NCI-H1436 treated with DMSO at 0.1 percent for 48 hours (cell line): ENCODE measurements around the gene STRIP2.
"Not testable (repeated sequence)": the region's sequence is repeated elsewhere in the genome, so short reads cannot be mapped to it uniquely, and the experiment has no call there.

Source experiments
- DNase-seq: peaks from one replicate; lab custom pipeline; 2025; lab: John Stamatoyannopoulos, UW

STRIP2 gene

DNA sequence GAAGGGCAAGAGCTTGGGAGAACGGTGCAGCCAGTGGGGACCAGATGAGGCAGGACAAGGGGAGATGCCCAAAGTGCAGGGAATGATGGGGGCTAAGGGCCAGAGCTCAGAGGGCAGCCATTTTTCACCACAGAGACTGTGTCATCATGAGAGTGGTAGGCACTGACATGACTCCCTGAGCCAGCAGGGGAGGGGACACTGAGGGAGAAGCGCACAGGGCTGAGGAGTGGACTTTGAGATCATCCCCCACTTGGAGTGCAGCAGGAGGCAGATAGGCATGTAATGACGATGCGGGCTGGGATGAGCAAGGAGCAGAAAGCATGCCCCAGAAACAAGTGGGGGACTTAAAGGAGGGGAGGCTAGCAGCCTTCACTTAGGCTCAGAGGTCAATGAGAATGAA is 62.9 kb downstream of the STRIP2 start:
- no peak for DNase-seq

DNA sequence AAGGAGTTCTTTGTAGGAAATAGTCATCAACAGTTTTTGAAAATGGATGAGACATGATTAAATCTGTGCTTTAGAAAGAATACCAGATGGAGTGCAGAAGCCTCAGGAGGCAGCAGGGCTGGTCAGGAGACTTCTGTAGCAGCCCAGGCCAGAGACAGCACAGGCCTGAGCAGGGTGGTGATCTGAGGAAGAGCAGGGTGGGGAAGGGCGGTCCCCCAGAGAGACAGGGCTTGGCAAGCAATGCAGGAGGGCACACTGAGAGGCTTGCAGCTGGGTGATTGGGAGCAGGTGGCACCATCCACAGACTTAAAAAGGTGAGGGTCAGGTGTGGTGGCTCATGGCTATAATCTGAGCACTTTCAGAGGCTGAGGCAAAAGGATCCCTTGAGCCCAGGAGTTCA is 63.8 kb downstream of the STRIP2 start:
- no peak for DNase-seq

DNA sequence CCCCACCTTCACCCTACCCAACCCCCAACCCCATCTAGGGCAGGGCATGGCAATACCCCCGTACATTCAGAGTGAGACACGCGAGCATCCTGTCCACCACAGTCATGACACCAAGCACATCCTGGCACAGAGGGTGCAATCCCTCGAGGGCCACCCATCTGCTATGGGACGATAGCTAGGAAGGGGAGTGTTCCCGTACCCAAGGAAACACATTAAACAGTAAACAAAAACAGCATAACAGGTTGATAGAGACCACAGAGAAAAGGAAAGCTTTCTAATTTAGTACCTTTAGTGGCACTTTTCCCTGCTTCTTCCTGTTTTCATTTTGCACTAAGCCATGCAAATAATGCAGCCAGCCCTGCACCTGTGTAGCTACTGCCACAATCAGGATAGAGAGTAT is 65.8 kb downstream of the STRIP2 start:
- no peak for DNase-seq

DNA sequence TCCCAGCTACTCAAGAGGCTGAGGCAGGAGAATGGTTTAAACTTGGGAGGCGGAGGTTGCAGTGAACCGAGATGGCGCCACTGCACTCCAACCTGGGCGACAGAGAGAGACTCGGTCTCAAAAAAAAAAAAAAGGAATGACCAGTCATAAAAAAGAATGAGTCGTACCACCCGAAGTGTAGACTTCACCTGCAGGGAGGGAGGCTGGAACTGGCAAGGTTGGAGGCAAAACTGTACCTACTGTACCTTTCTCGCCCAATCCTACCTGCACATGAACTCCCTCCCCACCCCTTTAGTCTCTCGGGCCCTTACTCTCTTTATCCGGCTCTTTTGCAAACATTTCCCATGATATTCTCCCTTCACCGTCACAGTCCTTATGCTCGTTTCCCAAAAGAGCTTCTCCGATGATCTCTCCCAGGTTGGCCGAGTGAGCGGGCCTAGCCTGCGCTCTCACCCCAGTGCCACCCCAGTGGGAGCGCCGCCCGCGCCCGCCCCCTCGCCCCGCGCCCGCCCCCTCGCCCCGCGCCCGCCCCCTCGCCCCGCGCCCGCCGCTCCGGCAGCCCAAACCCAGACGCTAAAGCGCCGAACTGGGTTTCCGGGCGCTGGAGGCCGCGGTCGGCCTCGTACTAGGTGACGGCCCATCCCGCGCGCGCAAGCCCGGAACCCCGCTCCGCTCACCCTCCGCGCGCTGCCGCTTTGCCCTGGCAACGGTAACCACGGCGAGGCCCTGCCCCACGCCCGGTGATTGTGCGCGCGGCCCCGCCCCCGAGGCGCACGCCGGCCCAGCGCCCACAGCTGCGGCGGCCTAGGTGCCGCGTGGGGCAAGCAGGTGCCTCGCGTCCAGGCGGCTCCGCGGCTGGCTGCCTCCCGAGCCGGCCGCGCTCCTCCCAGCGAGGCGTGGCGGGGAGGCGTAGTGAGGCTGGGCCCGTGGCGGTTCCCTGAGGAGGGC is 67.8 kb downstream of the STRIP2 start, which contains the start of gene SMKR1:
SMKR1 (plus strand) TSS at position 772 of the 948 bp plus-strand sequence. CDS start 294 bp downstream, outside the sequence.
- peak; percentile 17 for DNase-seq

DNA sequence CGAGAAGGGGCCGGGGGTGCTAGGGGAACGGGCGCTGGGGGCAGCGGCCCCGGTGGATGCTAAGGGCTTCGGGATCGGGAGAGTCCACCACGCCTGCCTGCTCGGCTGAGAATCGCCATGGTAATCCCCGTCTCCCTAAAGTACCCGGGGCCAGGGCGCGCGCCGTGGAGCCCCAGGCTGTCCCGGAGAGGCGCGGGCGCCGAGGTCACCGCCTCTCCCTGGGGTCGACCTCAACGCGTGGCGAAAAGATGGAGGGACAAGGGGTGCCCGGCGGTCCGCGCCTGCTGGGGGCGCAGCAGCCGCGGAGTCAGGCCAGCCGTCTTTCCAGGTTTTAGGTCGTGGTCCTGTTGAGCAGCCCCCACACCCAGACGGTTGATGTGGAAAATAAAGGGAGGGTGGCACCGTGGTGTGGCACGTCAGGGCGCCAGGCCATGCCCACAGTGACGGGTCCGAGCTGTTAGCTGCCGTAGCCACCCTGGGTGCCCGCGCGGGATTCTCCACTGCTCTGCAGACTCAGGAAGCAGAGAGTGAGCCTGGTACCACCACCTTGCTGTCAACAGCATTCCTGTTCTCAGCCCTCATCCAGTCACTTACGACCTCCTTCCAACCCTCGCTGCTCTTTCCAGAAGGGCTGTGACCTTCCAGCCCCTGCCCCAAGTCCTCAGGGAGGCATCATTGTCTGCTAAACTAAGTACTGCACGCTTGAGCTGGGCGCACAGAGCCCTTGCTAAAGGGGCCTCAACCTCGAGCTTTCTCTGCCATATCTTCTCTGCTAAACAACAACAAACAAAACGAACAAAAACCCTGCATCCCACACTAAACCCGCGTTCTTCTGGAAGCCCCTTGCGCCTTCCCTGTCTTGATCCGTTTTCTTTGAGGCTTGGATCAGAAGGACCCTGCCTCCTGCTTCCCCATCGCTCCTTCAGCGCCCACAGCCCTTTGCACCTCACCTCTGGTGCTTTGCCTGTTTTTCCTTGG is 68.8 kb downstream of the STRIP2 start:
- no peak for DNase-seq

DNA sequence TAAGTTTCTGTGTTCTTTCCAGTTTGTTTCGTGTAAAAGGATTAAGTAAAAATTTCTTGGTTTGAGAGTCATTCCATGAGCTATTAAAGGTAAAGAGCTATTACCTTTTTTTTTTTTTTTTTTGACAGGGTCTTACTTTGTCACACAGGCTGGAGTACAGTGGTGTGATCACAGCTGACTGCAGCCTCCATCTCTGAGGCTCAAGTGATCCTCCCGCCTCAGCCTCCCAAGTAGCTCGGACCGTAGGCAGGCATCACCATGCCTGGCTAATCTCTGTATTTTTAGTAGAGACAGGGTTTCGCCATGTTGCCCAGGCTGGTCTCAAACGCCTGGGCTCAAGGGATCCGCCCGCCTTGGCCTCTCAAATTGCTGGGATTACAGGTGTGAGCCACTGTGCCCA is 69.5 kb downstream of the STRIP2 start:
- no peak for DNase-seq

DNA sequence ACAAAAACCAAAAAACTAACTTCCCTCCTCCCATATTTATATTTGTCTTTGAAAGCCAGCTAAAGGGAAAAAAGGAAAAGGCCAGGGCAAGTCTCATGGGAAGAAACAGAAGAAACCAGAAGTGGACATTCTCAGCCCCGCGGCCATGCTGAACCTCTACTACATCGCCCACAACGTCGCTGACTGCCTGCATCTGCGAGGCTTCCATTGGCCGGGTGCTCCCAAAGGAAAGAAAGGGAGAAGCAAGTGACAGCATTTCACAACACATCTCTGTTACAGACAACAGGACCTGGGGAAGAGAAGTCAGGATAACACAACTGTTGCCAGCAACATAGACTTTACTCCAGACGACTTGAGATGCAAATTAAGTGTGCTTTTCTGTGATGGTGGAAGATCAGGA is 78.0 kb downstream of the STRIP2 start:
- no peak for DNase-seq

DNA sequence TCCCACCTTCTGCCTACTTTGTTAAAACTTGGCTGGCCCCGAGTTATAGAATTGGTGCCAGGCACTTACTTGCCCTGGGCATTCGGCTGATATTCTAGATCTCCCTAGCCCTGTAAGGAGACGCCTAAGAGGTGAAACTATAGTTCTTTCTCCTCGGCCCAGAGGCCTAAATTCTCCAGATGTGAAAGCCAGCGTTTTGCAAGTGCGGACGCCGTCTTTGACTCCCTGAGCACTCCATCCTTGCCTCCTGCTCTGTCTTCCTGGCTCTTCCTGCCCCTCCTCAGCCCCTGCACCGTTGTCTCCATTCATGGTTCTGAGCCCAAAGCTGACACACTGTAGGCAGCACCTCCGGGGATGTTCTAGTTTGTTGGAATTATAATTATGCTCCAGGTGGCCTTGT is 79.3 kb downstream of the STRIP2 start:
- no peak for DNase-seq

DNA sequence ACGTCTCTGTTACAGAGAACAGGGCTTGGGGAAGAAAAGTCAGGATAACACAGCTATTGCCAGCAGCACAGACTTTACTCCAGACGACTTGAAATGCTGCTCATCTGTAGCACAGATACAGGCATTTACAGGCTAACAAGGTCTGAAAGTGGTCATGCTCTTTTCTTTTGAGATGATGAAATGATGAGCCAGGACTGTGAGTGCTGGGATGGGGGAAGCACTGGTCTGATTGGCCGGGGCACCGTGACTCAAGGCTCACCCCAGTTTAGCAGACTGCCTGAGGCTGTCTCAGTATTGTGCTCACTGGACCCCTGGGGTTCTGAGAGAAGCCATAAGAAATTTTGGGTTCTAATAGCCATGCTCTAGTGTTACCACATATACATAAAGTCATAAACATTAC is 80.5 kb downstream of the STRIP2 start:
- no peak for DNase-seq

DNA sequence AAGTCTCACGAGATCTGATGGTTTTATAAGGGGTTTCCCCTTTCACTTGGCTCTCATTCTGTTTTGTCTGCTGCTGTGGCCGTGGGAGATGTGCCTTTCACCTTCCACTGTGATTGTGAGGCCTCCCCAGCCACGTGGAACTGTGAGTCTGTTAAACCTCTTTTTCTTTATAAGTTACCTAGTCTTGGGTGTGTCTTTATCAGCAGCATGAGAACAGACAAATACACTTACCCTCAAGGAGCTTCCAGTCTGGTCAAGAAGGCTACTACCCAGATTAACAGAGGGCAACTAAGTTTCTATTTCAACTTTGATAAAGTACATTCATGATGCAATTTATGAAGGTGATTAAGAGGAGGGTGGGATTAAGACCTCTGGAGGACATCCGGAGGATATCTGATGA is 81.1 kb downstream of the STRIP2 start:
- DNase-seq, result no peak

DNA sequence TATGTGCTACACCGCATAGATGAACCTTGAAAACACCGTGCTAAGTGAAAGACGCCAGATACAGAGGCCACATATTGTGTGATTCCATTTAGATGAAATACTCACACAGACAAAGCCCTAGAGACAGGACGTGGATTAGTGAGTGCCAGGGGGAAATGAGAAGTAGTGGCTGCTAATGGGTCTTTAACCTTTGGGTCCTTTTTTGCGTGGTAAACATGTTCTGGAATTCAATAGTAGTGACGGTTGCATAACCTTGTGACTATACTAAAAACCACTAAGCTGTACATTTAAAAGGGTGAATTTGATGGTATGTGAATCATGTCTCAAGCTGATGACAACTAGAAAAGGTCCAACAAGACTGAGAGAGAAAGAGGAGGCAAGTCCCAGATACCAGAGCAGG is 83.7 kb downstream of the STRIP2 start:
- no peak for DNase-seq

DNA sequence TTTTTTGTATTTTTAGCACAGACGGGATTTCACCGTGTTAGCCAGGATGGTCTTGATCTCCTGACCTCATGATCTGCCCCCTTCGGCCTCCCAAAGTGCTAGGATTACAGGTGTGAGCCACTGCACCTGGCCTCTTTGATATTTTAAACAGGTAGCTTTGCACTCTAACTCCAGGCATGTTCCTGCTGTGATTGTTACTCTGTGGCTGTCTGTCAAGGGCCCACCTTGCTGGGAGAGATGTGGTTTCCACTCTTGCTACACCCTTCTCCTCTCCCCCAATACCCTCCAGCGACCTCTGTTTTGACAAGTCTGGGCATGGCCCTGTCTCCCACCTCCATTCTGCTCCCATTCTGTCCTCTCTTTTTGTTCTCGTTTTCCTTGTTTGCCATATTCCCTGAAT is 85.2 kb downstream of the STRIP2 start:
- DNase-seq, result no peak

DNA sequence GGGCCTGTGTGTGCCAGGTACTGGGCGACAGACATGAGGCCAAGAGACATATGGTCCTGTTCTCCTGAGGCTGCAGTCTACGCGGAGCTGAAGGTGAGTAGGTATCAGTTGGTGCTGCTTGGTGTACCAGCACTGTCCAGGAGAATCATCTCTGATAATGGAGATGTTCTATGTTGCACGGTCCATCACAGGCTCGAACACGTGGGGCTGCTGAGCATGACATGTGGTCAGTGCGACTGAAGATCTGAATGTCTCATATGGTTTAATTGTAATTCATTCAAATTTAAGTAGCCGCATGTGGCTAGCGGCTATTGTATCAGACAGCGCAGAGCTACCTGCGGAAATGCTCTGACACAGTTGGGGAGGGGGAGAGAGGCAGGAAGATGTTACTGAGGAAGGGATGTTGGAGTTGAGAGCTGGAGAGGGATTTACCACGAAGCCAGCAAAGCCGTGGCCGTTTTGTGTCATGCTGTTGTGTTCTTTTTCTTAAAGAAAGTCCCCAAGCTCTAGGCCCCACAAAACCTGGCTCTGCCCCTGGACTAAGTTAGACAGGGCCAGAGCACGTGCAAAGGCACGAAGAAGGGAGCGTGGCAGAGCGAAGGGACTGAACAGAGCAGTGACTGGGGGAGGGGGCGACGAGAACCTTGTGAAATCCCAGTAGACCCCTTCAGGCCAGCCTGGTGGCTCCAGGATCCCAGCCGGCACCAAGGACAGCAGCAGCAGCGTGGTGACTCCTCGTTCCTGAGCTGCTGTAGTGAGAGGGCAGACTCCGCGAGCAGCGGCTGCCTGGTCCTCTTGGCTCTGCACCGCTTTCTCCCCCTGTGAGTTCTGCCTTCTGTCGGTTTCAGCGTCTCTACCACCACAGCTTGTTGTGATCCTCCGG is 88.1 kb downstream of the STRIP2 start:
- DNase-seq, result no peak

DNA sequence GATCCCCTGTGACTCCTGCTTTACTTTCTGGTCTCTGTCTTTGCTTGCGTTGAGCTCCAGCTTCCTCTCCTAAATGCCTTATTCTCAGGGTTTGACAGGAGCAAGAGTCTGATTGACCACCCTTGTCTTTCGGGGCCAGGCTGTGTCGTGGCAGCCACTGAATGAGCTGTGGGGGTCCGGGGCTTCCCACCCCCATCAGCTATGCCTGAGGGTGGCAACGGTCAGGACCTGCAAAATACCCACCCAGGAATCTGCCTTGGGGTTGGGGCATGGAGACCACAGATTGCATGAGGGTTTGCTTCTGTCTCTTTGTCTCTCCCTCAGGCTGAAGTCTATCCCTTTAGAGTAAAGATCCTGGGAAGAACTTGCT is 88.7 kb downstream of the STRIP2 start:
- no peak for DNase-seq

DNA sequence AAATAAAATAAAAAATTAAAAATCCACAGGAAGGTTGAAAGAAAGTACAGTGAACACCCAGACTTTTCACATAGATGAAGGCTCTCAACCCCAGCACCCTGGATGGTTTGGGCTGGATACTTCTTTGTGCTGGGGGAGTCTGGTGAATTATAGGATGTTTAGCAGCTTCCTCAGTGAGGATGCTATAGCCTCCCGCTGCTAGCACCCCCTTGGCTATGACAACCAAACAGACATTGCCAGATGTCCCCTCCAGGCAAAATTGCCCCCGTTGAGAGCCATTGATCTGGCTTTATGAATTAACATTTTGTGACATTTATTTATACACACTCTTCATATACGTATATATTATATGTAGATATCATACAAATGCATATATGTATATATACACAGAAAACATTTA is 89.7 kb downstream of the STRIP2 start:
- DNase-seq, result no peak

DNA sequence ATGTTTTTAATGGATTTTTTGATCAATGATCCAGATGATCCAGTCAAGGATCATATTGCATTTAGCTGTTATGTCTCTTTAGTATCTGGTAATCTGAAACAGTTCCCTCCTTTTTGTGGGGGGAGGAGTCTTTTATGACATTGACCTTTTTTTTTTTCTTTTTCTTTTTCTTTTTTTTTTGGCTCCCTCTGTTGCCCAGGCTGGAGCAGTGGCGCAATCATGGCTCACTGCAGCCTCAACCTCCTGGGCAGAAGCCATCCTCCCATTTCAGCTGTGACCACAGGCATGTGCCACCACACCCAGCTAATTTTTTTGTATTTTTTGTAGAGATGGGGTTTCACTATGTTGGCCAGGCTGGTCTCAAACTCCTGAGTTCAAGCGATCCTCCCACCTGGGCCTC is 90.2 kb downstream of the STRIP2 start:
- not testable (repeated sequence) for DNase-seq

DNA sequence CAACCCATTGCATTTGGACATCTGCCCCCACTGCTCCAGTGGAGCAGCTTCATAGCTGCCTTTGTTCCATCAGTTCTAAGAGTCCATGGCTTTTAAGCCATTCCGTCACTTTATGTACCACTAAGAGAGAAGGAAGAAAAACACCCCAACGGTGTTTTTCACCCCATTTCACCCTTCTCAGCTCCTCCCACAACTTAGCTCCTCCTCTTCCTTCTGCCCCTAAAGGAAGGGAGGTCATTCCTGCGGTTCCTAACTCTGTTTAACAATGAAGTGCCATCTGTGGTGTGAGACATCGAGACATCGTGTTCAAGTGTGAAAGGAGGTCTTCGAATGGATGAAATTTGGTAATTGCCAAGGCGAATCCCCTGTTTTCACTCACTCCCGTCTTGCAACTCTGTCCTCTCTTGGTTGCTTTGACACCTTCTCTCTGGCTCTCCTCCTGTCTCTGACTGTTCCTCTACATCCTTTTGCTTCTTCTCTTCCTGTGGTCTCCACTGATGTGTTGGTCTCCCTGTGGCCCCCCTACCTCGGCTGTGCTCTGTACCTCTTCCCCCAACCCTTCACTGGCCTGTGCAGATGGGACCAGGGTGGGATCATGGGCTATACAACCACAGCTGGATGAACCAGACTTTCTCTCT is 91.1 kb downstream of the STRIP2 start:
- DNase-seq, result no peak

DNA sequence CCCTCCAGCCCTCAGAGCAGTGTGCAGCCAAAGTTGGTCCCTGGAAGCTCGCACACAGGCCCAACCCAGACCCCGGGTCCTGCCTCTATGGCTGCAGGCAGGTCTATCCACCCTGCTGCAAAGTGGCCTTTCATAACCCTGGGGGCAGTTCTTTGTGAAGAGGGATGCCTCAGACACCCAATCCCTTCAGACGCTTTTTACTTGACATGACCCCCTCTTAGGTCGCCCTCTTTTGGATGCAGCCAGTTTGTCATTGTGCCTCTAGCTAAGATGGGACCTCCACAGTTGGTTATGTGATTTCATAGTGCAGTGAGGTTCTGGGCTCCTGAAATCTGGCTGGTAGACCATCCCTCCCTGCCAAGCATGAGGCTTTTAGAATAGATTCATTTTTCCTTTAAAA is 95.4 kb downstream of the STRIP2 start:
- DNase-seq, result no peak

DNA sequence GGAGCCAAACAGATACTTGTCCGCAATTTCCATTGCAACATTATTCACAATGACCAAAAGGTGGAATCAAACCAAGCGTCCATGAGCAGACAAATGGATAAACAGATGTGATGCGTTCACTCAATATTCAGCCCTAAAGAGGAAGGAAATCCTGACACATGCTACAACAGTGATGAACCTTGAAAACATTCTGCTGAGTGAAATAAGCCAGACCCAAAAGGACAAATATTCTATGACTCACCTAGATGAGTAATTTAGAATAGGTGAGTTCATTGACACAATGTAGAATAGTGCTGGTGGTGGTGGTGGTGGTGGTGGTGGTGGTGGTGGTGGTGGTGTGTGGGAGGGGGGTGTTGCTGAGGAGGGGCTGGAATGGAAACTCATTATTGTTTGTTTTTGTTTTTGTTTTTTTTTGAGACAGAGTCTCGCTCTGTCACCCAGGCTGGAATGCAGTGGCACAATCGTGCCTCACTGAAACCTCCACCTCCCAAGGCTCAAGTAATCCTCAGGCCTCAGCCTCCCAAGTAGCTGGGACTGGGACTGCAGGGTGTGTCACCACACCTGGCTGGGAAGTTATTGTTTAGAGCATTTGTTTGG is 96.7 kb downstream of the STRIP2 start:
- DNase-seq, result no peak

DNA sequence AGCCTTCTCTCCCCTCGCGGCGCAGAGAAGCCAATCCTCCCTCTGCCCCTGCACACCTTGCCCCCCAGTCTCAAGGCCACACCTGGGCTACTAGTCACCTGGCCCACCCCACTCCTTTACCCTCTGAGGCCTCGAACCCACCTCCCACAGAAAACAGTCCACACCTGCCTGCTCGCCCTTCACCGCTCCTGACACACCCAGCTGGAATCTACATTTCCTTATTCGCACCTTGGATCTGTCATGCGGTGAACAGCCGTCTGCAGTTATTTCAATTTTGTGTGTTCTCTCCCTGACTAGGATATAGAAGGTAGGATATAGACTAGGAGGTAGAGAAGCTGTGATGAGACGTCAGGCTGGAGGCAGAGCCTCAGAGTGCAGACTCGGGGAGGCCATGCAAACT is 97.5 kb downstream of the STRIP2 start:
- no peak for DNase-seq

DNA sequence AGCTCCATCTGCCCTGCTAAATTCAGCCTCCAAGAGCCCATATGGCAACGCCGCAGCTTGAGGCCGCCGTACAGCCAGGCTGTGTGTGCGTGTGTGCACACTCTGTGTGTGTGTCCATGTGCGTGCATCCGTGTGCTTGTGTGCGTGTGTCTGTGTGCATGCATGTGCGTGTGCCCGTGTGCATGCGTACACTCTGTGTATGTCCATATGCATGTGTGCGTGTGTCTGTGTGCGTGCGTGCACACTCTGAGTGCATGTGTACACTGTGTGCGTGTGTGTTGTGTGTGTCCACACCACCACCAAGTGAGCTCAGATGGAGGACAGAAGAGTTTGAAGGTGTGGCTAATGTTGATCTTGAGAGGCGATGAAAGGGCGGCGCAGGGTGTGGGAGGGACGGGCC is 98.1 kb downstream of the STRIP2 start:
- no peak for DNase-seq
